ENCODE data around the gene SORCS2. TPM values are rescaled to one million over a fixed set of nuclear protein-coding genes. Genes with fewer than 3 reads are reported as not detected.

Gene SORCS2
- total RNA-seq, 4 donors from 2014 or later = 0.07 to 1.2 (median 0.11) TPM

- peaks cover 5% of the 10 kb centered on the region in 2 donors for H3K4me1 ChIP-seq
- ATAC-seq (no peak), DNase-seq (no peak)
- H3K27me3 ChIP-seq = no peaks in the 10 kb centered on the region
- intact Hi-C loops (cut with DNase I; ENCODE audit: low total_unique reads) (no loop called here), in situ Hi-C loops (cut with MboI; ENCODE audit: low sequenced_read_pairs in 4 of 4) (no loop called here)
- no peak overlapping the region for H3K27ac ChIP-seq
- H3K4me3 ChIP-seq = no peak overlapping the region
- peaks cover 0 to 8% of the 10 kb centered on the region in 2 donors for H3K36me3 ChIP-seq
- H3K9me3 ChIP-seq = no peaks in the 10 kb centered on the region
- TF ChIP-seq, protein P1, sequence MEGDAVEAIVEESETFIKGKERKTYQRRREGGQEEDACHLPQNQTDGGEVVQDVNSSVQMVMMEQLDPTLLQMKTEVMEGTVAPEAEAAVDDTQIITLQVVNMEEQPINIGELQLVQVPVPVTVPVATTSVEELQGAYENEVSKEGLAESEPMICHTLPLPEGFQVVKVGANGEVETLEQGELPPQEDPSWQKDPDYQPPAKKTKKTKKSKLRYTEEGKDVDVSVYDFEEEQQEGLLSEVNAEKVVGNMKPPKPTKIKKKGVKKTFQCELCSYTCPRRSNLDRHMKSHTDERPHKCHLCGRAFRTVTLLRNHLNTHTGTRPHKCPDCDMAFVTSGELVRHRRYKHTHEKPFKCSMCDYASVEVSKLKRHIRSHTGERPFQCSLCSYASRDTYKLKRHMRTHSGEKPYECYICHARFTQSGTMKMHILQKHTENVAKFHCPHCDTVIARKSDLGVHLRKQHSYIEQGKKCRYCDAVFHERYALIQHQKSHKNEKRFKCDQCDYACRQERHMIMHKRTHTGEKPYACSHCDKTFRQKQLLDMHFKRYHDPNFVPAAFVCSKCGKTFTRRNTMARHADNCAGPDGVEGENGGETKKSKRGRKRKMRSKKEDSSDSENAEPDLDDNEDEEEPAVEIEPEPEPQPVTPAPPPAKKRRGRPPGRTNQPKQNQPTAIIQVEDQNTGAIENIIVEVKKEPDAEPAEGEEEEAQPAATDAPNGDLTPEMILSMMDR (IDR thresholded peaks at IDR 0.05 in 4 of 5, conservative IDR thresholded peaks at IDR 0.05 in 1 of 5) = no peak
- TF ChIP-seq POLR2A (IDR thresholded peaks at IDR 0.05) = no peak
These were observed 588.5 kb downstream of the SORCS2 start for GRCh38 chr4:7780751-7781348.

GRCh38 chr4:7781366-7781765, 589.0 kb downstream of the SORCS2 start:
- H3K27ac ChIP-seq = no peak overlapping the region
- ATAC-seq (no peak), DNase-seq (no peak)
- in situ Hi-C loops (cut with MboI; ENCODE audit: low sequenced_read_pairs in 4 of 4) (no loop called here), intact Hi-C loops (cut with DNase I; ENCODE audit: low total_unique reads) (no loop called here)
- peaks cover 5% of the 10 kb centered on the region in 2 donors for H3K4me1 ChIP-seq
- H3K4me3 ChIP-seq = no peak overlapping the region
- no peaks in the 10 kb centered on the region for H3K27me3 ChIP-seq
- H3K36me3 ChIP-seq = peaks cover 0 to 8% of the 10 kb centered on the region in 2 donors
- no peaks in the 10 kb centered on the region for H3K9me3 ChIP-seq
- no peak for TF ChIP-seq POLR2A (IDR thresholded peaks at IDR 0.05)
- TF ChIP-seq, protein P1 (IDR thresholded peaks at IDR 0.05 in 4 of 5, conservative IDR thresholded peaks at IDR 0.05 in 1 of 5) = no peak

- DNase-seq (no peak), ATAC-seq (no peak)
- no peaks in the 10 kb centered on the region for H3K27me3 ChIP-seq
- H3K4me1 ChIP-seq = peaks cover 5% of the 10 kb centered on the region in 2 donors
- TF ChIP-seq, protein P1 (IDR thresholded peaks at IDR 0.05 in 4 of 5, conservative IDR thresholded peaks at IDR 0.05 in 1 of 5) = no peak
- no peak for TF ChIP-seq POLR2A (IDR thresholded peaks at IDR 0.05)
- in situ Hi-C loops (cut with MboI; ENCODE audit: low sequenced_read_pairs in 4 of 4) = no loop called here
- intact Hi-C loops (cut with DNase I; ENCODE audit: low total_unique reads) = loop anchor here (2.0 kb wide), 1 partner anchor 61 kb away; no protein-coding TSS in a partner anchor
- no peaks in the 10 kb centered on the region for H3K9me3 ChIP-seq
- peaks cover 0 to 8% of the 10 kb centered on the region in 2 donors for H3K36me3 ChIP-seq
- H3K27ac ChIP-seq = no peak overlapping the region
- H3K4me3 ChIP-seq = no peak overlapping the region
These were observed 589.7 kb downstream of the SORCS2 start for GRCh38 chr4:7781993-7782392.

GRCh38 chr4:7782783-7783182, 590.4 kb downstream of the SORCS2 start:
- TF ChIP-seq, protein P1 (IDR thresholded peaks at IDR 0.05 in 4 of 5, conservative IDR thresholded peaks at IDR 0.05 in 1 of 5) = no peak
- no peak for TF ChIP-seq POLR2A (IDR thresholded peaks at IDR 0.05)
- Histone ChIP-seq H3K9me3 (no peaks in the 10 kb centered on the region), H3K4me1 (peaks cover 5% of the 10 kb centered on the region in 2 donors), H3K27ac (no peak overlapping the region), H3K27me3 (no peaks in the 10 kb centered on the region), H3K4me3 (no peak overlapping the region), H3K36me3 (peaks cover 0 to 8% of the 10 kb centered on the region in 2 donors)
- no peak for DNase-seq
- intact Hi-C loops (cut with DNase I; ENCODE audit: low total_unique reads) = loop anchor here (2.0 kb wide), 1 partner anchor 62 kb away; no protein-coding TSS in a partner anchor
- ATAC-seq = no peak
- in situ Hi-C loops (cut with MboI; ENCODE audit: low sequenced_read_pairs in 4 of 4) = no loop called here

Measured in gastrocnemius medialis (tissue), 4 donors.